Bronchial epithelial cell (primary cell): ENCODE data around the gene SAP30L. TPM values are rescaled to one million over a fixed set of nuclear protein-coding genes. Genes with fewer than 3 reads are reported as not detected.

Experiments
- DNase-seq: peaks from one replicate; pipeline ENCODE4 v3.0.0-alpha.2; 2010; ENCODE audit warnings: low read depth
- FAIRE-seq: peaks from 2 replicates; lab custom pipeline; 2011; peaks lifted over from hg19 to GRCh38; lab: Jason Lieb, UNC
- H3K27me3 ChIP-seq: 2 replicates; pipeline ENCODE4 v1.5.1; 2011; ENCODE audit warnings: low read length; ENCODE audit not compliant: control insufficient read depth, insufficient read depth
- H3K36me3 ChIP-seq: 2 replicates; pipeline ENCODE4 v1.5.1; 2011; ENCODE audit warnings: low read length; ENCODE audit not compliant: control insufficient read depth, insufficient read depth
- H3K4me3 ChIP-seq: 2 replicates; pipeline ENCODE4 v1.5.1; 2011; ENCODE audit warnings: mild to moderate bottlenecking, low read depth, low read length, control low read depth
- total RNA-seq: library from RNA; depleted of rRNA; stranded (reverse); fragments of >200 nt; gene quantifications from 2 replicates; pipeline ENCODE4 v1.2.1, GENCODE V29; 2014
- TF ChIP-seq, protein P1 (sequence below): IDR thresholded peaks from 2 replicates; pipeline ENCODE4 v1.5.1; 2011; ENCODE audit warnings: mild to moderate bottlenecking, moderate library complexity, low read length, control low read depth, inconsistent platforms; ENCODE audit not compliant: insufficient read depth, severe bottlenecking

The SAP30L gene
- total RNA-seq, 1 donor from 2014 or later = 32.4 TPM

DNA sequence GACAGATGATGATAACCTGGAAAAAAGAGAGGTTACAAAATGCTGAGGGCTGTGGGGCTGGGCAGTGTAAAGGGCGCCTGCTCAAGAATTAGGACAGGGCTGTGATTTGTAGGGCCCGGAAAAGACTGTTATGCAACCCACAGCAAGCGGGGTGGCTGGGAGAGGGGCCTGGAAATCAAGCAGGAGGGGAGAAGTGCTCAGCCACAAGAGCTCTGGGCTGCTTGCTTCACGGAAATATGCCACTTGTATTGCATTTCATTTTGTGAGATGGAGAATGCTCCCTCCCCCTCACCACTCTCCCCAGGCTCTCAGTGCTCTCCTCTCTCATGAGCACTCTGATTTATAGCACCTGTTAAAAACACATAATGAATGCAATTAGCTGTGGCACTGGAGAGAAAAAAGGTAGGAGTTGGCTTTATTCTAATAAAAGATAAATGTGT lies 40.6 kb downstream of the SAP30L start:
- Histone ChIP-seq H3K27me3 (peaks cover 49% of the 10 kb centered on the region), H3K4me3 (no peak overlapping the region), H3K36me3 (no peaks in the 10 kb centered on the region)
- DNase-seq (no peak), FAIRE-seq (no peak)
- TF ChIP-seq, protein P1, sequence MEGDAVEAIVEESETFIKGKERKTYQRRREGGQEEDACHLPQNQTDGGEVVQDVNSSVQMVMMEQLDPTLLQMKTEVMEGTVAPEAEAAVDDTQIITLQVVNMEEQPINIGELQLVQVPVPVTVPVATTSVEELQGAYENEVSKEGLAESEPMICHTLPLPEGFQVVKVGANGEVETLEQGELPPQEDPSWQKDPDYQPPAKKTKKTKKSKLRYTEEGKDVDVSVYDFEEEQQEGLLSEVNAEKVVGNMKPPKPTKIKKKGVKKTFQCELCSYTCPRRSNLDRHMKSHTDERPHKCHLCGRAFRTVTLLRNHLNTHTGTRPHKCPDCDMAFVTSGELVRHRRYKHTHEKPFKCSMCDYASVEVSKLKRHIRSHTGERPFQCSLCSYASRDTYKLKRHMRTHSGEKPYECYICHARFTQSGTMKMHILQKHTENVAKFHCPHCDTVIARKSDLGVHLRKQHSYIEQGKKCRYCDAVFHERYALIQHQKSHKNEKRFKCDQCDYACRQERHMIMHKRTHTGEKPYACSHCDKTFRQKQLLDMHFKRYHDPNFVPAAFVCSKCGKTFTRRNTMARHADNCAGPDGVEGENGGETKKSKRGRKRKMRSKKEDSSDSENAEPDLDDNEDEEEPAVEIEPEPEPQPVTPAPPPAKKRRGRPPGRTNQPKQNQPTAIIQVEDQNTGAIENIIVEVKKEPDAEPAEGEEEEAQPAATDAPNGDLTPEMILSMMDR = no peak

DNA sequence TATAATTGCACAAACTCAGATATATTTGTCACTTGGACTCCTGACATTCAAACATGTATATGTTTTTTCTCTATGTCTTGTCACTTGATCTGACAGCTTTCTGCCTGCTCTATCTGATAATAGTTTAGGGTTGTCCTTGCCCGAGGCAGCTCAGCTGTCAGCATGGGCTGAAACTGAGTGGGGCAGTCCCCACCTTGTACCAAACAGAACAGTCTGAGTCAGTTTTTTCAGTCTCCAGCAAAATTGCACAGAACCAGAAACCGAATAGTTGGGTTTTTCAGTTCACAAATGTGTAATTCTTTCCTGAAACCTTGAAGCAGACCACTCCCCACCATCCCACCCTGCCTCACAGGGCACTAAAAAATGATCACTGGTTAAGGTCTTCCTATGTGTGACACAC lies 41.7 kb downstream of the SAP30L start:
- Histone ChIP-seq H3K27me3 (peaks cover 43% of the 10 kb centered on the region), H3K36me3 (no peaks in the 10 kb centered on the region), H3K4me3 (no peak overlapping the region)
- DNase-seq = no peak
- no peak for FAIRE-seq
- TF ChIP-seq, protein P1 = no peak

DNA sequence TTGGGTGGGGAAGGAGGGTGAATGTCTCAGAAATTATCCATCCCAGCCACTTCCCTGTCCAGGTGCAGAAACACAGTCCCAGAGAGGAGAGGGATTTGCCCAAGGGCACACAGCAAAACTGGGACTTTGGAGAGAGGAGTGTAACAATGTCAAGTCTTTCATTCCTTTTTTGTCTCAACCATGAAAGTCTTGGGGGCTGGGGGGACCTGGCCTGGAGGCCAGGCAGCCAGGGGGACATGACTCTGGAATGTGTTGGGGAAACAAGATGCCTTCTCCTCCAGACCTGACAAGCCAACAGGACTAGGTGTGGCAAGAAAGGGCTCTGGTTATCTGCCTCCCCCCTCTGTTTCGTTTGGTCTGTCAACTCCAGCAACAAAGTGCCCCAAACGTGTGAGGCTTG lies 46.1 kb downstream of the SAP30L start:
- FAIRE-seq (no peak), DNase-seq (no peak)
- no peak overlapping the region for H3K4me3 ChIP-seq
- H3K36me3 ChIP-seq = no peaks in the 10 kb centered on the region
- peaks cover 14% of the 10 kb centered on the region for H3K27me3 ChIP-seq
- TF ChIP-seq, protein P1 = no peak

DNA sequence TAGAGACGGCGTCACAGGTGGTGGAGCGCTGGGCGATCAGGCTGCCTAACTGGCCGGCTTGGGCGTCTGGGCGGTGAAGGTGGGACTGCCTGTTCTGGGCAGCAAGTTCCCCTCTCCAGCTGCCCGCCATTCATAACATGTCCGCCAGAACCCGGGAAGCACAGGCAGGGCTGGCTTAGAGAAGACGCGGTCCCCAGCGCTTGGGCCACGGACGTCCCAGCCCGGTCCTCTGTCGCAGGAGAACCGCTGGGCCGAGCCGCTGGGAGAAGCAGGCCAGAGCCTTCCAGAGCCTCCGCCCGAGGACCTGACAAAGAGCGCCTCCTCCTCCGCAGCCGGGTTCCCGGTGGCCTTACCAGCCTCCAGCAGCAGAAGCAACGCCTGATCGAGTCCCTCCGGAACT lies 47.5 kb downstream of the SAP30L start:
- Histone ChIP-seq H3K4me3 (no peak overlapping the region), H3K27me3 (peaks cover 9% of the 10 kb centered on the region)
- no peak for DNase-seq

DNA sequence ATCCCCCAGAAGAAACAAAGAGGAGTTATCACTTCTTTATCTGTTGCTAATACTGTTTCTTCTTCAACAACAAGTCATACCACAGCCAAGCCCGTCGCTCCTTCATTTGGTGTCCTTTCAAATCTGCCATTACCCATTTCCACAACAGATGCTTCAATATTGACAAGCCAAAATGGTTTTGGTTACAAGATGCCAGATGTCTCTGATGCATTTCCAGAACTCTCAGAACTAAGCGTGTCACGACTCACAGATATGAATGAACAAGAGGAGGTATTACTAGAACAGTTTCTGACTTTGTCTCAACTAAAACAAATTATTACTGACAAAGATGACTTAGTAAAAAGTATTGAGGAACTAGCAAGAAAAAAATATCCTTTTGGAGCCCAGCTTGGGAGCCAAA lies 48.2 kb downstream of the SAP30L start:
- FAIRE-seq = no peak
- TF ChIP-seq, protein P1 = no peak
- DNase-seq = no peak
- Histone ChIP-seq H3K4me3 (no peak overlapping the region), H3K27me3 (peaks cover 9% of the 10 kb centered on the region), H3K36me3 (no peaks in the 10 kb centered on the region)

More for the DNA sequence above, 47.5 kb downstream of the SAP30L start:
- H3K36me3 ChIP-seq = no peaks in the 10 kb centered on the region
- TF ChIP-seq, protein P1 = no peak
- FAIRE-seq = no peak

DNA sequence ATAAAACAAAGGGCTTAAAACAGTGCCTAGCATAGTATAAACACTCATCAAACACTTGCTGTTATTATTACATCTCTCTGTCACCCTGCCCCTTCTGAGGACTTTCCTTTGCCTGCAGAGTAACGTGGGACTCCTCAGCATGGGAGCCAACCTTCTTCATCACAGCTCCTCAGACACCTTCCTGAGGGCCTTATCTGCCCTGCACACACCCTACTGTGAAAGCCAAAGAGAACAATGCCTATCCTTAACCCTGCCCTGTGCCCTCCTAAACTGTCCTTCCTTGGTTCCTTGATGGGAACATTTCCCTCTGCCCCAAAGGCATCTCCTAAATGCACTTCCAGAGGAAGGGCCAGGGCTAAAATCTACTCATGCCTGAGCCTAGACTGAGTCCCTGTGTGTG lies 52.8 kb downstream of the SAP30L start:
- no peaks in the 10 kb centered on the region for H3K27me3 ChIP-seq
- H3K4me3 ChIP-seq = no peak overlapping the region
- TF ChIP-seq, protein P1 = no peak
- H3K36me3 ChIP-seq = no peaks in the 10 kb centered on the region
- no peak for DNase-seq
- no peak for FAIRE-seq
